HG03066 (cell line): Measurements from ENCODE around the gene FBXO39.
"Not testable (repeated sequence)": the region's sequence is repeated elsewhere in the genome, so short reads cannot be mapped to it uniquely, and the experiment has no call there.

Experiments used
- ATAC-seq: cut with Tn5 transposase; IDR thresholded peaks from one replicate; pipeline ENCODE4 v1.9.1; 2021; ENCODE audit warnings: low read depth; ENCODE audit not compliant: unreplicated experiment

FBXO39 gene

DNA sequence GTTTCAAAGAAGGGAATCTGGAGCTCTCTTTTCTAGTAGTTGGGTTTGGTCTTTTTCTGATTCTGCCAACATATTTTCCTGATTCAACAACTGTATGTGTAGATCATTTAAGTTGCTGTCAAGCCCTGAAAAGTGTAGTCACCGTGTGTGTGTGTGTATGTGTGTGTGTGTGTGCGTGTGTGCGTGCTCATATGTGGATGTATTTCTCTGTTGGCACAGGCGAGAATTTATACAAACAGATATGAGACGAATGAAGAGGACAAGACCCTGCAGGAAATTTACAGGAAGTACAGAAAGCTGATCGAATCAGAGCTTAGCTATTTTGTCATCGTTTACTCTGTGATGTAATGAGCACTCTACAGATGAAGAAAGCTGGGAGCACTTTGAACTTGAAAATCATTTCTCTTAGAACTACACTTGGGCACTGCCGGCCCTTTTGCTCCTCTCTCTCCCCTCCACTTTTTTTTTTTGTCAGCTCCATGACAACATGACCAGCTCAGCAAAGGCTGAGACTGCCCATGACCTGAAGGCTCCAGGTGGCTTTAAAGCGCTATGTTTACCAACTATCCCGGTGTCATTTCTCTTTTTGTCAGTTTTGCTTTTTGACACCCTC is 11.2 kb downstream of the FBXO39 start:
- no peak for ATAC-seq

DNA sequence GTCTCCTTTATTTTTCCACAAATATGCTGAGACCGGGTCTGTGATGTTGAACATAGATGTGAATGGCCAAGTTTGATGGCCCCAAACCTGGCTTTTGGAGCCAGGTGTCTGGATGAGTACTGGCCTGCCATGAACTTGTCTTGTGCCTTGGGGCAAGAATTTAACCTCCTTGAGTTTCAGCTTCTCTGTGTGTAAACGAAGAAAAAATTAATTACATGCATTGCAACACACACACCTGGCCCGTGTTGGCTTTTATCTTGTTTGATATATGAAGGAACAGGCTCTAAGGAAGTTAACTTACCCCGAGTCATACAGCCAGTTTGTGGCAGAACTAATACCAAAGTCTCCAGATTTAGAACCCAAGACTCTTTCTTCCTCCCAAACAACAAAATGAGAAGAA is 13.1 kb downstream of the FBXO39 start:
- no peak for ATAC-seq

DNA sequence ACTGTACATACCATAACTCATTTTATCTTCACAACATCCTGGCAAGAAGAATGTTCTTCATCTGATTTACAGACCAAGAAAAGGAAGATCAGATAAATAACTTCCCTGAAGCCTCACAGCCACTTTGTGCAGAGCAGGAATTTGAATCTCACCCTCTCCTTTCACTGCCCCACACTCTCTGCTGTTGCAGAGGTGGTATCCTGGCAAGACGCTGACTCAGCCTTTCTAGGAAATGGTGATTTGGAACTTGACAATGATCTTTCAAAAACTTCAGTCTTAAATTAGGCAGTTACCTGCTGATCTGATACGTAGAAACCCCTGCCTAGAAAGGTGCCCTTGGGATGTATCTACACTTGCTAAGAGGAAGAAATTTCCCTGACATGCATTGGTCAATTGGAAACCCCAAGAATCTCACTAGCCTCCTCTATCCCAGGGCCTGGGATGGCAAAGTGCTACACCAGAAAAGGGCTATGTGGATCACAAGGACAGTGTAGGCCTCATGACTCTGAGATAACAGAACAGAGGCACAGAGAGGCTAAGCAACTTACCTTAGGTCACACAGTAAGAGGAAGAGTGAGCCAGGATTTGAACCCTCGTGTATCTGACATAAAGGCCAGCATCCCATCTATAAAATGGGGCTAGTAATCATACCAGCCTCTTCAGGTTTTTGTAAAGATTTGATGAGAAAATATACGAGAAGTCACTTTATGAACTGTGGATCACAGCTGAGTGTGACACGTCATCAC is 17.9 kb downstream of the FBXO39 start:
- ATAC-seq: no peak

DNA sequence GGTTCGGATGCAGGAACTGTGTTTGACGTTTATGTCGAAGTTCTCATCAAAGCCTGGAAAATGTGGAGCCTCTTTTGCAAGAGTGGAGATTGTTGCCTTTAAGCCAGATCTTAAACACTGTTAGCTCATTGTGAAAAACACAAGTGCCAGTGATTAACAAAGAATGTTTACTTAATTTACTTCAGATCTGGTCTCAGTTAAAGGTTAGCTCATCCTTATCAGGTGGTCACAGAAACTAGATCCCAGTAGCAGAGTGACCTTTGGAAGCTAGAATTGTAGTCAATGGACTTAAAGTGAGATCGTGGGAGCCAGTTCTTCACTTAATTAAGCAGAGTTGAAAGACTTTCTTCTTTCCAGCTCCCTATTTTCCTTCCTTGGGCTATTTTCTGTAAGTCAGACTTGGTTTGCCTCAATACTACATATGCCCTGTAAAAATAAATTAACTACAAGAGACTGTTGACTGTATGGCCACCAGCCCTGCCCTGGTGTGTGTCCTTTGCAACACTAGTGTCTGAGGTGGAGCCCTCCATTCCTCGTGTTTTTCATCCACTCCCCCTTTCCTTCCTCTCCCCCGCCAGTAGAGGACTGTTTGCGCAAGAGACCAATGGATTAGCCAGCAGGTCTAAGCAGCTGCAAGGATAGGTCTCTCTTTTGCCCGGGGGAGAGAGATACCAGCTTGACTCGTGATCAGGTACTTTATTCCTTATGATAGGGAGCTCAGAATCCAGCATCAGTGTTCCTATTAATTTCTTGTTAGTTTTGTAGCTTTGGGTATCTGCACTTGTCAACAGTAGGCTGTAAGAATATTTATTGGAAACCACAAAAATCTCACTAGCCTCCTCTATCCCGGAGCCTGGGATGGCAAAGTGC is 20.2 kb downstream of the FBXO39 start:
- no peak for ATAC-seq

DNA sequence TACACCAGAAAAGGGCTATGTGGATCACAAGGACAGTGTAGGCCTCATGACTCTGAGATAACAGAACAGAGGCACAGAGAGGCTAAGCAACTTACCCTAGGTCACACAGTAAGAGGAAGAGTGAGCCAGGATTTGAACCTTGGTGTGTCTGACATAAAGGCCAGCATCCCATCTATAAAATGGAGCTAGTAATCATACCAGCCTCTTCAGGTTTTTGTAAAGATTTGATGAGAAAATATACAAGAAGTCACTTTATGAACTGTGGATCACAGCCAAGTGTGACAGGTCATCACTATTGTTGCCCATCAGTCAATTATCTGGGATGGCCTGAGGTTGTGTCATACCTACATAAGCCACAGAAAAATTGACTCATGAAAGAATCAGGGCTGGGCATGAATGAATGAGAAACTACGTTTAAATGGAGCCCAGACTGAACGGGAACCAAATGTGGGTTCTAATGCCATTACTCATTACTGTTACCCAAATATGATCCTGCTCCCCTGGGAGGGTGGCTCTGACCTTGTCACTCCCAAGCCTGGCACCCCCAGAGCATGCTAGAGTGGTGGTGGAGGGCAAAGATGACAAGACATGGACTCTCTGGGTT is 21.0 kb downstream of the FBXO39 start:
- ATAC-seq: no peak

DNA sequence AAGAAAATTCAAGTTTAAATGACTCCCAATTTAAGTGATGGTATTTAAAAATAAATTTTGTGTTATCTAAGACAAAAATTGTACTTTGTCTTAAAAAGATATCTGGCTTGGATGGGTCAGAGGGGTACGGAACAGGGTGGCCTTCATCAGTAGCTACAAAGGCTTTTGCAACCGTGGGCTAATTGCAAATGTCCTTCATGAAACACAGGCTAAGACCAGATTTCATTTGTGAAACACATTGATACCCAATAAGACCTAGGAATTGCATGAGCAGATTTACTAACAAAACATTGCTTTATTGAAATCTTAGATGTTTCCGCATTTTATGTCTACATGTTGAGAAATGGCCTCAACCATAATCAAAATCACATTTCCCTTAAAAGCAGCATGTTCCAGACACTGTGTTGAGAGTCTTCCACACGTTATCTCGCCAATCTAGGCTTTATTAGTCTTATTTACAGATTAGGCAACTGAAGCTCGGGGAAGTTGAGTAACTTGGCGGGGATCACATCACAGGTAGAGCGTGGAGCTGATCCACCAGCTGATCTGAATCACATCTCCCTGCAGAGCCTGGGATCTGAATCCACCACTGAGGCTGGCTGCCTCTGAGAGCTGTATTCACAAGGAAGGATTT is 21.8 kb downstream of the FBXO39 start:
- no peak for ATAC-seq

DNA sequence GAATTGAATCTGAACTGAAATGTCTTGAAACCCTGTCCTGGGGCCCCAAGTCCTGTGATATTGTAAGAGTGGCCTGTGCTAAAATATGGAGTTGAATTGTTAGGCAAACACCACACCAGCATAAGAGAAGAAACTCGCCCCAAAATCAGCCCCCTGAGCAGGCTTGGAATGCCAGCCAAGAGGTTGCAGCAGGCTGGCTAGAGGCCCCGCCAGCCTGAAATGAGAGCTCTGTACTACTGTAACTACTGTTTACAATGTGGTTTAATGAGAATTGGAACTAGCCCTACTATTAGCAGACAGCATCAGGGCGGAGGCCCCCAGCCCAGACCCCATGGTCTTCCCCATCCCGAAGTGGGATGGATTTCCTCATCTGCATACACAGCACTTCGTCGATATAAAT is 23.7 kb downstream of the FBXO39 start:
- no peak for ATAC-seq

DNA sequence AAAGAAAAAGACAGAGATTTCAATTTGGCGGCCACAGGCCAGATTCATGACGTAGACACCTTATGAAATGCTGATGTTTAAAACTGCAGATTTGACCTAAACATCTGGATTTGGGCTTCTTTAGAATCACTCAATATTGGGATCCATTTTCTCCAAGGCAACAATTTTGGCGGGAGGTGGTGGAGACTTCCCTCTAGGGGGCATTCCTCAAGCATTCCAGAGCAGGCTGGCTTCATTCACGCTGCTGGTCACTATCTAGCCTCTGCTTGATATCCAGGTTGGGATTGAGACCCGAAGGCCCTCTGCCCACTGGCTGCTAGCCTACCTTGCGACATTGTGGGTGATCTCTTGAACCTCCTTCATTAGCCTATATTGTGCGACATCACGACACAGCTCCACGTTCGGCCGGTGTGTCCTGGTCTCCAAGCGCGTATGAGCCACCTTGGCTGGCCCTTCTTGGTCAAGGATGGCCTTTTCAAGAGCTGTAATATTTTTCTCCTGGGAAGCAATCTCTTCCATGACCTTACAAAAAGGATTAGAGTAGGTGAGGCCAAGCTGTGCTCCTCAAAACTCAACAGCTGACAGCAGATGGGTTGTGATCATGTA is 24.5 kb downstream of the FBXO39 start:
- ATAC-seq: no peak

DNA sequence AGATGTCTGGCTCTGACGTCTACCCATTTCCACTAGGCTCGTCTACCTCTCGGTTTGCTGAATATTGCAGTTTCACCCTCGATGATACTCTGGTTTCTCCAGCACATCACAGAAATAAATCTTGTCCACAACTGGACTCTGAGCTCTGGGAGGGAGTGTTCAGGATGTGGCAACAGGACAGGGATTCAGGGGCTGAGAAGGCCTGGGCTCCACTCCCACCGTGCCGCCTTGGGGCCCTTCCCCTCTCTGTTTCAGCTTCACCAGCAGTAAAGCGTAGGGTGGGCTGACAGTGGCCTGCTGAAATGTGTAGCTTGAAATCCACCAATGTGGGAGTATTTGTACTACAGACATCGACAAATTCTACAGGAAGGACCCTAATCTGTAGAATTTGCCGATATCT is 35.5 kb downstream of the FBXO39 start:
- no peak for ATAC-seq

DNA sequence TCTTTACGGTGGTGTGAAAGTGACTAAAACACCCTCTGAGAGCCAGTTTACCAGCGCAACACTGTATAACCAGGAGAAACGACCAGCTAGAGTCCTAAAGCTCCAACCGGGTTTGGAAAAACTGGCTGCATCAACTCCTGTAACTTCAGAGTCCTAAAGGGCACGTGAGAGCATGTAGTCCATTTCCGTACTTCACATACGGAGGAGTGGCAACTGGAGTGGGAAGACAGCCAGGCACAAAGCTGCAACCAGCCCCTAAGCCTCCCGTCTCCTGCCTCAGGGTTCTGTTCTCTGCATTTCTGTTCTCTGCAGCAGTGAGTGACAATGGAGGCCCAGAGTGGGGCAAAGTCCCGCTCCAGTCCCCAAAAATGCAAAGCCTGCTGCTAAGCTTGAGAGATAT is 36.3 kb downstream of the FBXO39 start:
- ATAC-seq: no peak

DNA sequence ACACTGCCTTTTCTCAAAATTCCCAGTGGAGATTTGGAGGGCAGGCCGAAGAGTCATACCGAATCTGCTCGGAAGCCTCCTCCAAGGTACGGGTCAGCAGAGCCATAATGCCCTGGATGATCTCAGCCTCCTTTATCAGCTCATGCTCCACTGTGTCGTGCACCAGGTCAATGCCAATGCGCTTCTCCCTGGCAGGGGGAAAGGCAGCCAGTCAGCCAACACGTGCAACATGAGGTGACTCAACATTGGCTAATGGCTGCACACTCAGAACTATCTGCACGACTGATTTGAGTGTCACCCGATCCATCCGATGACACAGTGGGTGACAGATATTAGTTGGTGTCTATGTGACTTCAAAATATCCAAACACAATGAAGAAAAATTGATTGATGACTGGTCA is 39.8 kb downstream of the FBXO39 start:
- no peak for ATAC-seq

DNA sequence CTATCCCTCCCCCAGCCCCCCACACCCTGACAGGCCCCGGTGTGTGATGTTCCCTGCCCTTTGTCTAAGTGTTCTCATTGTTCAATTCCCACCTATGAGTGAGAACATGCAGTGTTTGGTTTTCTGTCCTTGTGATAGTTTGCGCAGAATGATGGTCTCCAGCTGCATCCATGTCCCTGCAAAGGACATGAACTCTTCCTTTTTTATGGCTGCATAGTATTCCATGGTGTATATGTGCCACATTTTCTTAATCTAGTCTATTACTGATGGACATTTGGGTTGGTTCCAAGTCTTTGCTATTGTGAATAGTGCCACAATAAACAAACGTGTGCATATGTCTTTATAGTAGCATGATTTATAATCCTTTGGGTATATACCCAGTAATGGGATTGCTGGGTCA is 40.4 kb downstream of the FBXO39 start:
- ATAC-seq: not testable (repeated sequence)

DNA sequence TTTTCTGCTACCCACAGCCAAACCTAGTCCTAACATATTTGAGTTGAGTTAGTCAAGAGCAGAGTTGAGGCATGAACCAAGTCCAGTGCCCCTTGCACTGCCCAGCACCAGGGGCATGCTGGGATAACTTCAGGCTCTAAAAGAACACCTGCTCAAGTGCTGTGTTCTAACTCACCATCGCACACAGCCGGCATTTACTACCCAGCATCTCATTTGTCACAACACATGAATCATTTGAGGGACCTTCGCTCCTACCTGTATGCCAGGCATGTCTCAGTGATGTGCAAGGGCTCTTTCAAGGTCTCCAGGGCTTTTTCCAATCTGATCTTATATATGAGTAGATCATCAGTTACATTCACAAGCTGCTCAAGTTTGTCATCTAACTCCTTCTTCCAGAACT is 42.9 kb downstream of the FBXO39 start:
- no peak for ATAC-seq

DNA sequence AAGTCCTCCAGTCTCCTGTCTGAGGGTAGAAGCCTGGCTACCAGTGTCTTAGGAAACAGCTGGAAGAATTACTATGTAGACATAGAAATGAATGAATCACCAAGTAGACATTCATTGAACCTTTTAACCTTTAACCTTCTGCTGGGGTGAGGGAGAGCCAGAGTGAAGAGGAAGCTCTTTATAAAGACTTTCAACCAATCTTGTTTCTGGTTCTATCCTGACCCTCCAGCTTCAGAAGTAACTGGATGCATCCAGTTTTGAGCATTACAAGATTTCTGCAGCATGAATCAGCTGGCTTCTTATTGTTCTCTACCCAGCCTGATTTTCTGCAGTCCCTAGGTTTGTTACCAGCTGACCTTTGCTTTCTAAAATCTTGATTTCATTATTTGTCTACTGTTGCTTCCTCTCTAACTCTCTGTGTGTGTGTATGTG is 47.0 kb downstream of the FBXO39 start:
- no peak for ATAC-seq

DNA sequence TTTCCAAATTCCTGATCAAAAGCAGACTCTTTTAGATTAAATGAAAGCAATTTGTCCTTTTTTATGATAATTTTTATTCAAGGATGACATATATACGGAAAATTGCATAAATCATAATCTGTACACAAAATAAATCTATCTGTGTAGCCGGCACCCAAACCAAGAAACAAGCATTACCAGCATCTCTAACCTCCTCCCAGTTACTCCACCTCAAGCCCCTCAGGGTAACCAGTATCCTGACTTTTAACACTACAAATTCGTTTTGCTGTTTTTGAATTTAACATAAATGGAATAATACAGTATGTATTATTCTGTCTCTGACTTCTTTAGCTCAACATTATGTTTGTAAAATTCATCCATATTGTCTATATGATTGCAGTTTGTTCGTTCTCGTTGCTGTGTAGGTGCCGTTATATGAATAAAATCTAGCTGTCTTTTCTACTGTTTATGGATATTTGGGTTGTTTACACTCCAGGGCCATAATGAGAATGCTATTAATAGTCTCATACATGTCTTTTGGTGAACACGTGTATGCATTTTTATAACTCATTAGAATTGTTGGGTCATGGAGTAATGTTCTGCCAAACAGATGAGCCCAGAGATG is 54.5 kb downstream of the FBXO39 start:
- no peak for ATAC-seq

DNA sequence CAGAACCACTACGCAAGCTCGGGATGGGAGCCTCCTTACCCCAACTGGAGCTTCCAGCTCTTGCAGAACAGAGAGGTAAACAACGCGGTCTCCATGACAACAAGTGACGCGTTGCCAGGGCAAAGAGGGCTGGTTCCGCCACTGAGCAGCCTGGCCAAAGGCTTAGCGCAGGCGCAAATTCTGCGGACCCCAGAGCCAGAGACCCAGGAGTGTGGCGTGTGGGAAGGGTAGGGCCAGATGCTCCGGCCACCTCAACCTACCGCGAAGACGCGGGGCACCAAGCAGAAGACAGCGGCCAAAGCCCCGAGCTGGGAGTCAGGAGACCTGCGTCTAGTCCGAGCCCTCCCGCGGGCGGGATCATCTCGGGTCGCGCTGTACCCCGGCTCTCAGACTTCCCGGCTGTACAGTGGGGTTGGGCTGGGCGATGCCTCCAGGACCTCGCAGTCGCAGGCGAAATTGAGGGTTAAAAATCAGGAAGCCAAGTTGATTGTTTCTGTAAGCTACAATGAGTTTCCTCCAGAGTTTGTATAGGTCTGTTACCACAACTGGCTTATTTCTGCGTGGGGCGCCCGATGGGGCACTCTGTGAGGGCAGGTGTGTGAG is 55.7 kb downstream of the FBXO39 start, which contains the start of gene TEKT1:
TEKT1 (minus strand) TSS at position 69 of the 603 bp plus-strand sequence. CDS start 1,353 bp downstream, outside the sequence.
- ATAC-seq: no peak
